Measurements from ENCODE around the gene CDKN1B.
"Not testable (repeated sequence)": the region's sequence is repeated elsewhere in the genome, so short reads cannot be mapped to it uniquely, and the experiment has no call there.

The CDKN1B gene

GRCh38 chr12:12724421-12725085 lies 7.4 kb downstream of the CDKN1B start:
- DNase-seq (ENCODE audit: low read depth), result no peak

DNA sequence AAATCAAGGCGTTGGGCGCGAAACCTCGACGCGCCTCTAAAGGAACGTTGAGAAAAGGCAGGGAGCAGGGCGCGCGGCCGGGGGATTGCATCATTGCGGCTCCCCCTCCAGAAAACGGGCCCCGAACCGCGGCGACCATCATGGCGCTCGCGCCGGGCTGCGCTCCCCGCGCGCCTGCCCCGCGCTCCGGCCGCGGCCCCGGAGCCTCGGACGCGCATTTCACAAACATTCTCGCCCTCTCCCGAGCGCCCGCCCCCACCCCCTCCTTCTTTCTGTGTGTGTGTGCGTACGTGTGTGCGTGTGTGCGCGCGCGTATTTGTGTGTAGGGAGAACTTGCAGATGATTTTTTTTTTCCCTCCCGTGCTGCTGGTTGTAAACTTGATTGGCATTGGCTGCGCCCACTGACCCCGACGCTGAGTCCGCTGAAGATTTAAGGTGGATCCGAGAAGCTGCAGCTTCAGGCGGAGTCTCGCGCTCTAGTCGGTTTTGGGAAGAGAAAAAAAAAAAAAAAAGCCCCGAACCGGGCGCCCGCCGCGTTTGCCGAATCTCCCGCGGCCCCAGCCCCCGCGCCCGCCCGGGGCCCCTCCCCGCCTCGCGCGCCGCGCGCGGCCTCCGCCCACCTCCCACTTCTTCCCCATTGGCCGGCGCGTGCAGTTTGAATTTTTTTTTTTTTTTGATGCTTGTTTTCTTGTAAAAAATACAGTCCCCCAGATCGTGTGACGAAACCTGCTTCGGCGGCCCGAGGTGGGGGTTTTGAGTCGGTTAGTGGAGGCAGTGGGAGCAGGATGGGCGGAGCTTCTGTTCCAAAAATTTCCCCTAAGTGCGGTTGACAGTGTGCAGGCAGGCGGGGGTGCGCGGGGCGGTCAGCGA lies 8.2 kb downstream of the CDKN1B start:
- peak; percentile 87 for DNase-seq (ENCODE audit: low read depth)

DNA sequence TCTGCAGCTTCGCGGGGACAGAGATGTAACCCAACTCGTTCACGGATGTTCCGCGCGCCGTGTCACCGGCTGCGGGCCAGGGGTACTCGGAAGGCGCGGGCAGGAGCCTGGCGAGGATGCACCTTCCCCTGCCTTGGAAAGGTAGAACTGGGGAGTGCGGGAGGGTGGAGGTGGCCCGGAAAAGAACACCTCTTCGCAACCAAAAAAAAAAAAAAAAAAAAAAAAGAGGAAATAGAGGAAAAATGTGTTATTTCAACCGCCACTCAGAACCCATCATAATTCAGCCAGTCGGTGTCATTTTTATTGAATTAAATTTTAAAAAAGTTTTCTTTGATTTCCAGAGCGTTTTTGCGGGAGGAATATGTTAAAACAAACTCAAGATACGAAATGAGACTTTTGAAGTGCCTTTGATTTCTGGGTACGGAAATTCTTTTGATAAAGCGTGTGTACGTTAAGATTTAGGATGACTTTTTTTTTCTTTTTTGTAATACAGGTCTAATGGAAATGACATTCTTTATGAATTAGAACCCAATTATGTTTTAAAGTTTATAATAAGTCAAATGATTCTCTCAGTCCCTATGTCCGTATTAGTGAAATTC lies 8.9 kb downstream of the CDKN1B start:
- DNase-seq (ENCODE audit: low read depth), result no peak

GRCh38 chr12:12726555-12727093 lies 9.5 kb downstream of the CDKN1B start:
- no peak for DNase-seq (ENCODE audit: low read depth)

DNA sequence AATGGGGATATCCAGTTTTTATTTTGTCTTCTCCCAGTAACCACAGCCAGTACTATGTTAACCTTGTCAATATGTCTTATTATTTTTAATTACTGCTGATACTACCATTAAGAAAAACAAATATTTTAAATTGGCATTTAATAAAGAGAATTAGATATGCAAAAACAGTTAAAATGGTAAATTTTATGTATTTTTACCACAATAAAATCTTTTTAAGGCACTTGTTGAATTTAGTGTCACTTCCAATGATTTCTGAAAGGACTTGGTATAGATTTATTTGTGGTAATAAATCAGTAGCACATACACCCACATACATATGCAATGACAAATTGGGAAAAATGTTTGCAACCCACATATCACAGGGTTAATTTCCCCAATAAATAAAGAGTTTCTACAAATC lies 14.0 kb downstream of the CDKN1B start:
- no peak for DNase-seq (ENCODE audit: low read depth)

DNA sequence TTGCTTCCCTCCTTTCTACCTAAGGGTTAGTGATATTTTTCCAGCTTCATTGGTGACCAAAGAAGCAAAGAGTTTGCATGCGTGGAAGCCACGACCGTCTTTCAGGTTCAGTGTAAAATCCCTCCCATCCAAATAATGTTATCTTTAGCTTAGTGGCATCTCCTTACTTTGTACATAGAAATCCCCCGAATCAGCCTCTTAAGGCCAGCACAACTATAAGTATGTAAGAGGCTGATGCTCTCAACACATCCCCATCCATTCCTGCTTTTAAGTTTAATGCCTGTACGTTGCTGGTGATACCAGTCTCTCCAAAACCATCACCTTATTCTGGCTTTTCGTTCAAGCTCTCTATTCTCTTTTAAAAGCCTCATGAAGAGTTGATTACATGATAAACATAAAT lies 14.6 kb downstream of the CDKN1B start:
- no peak for DNase-seq (ENCODE audit: low read depth)

GRCh38 chr12:12733118-12733517 lies 15.9 kb downstream of the CDKN1B start:
- no peak for DNase-seq (ENCODE audit: low read depth)

- no peak for DNase-seq (ENCODE audit: low read depth)
Measured at GRCh38 chr12:12734054-12734453, 16.9 kb downstream of the CDKN1B start.

GRCh38 chr12:12734561-12735071 lies 17.4 kb downstream of the CDKN1B start:
- DNase-seq (ENCODE audit: low read depth), result no peak

- DNase-seq (ENCODE audit: low read depth), result no peak
Measured at GRCh38 chr12:12735301-12735700, 18.1 kb downstream of the CDKN1B start.

DNA sequence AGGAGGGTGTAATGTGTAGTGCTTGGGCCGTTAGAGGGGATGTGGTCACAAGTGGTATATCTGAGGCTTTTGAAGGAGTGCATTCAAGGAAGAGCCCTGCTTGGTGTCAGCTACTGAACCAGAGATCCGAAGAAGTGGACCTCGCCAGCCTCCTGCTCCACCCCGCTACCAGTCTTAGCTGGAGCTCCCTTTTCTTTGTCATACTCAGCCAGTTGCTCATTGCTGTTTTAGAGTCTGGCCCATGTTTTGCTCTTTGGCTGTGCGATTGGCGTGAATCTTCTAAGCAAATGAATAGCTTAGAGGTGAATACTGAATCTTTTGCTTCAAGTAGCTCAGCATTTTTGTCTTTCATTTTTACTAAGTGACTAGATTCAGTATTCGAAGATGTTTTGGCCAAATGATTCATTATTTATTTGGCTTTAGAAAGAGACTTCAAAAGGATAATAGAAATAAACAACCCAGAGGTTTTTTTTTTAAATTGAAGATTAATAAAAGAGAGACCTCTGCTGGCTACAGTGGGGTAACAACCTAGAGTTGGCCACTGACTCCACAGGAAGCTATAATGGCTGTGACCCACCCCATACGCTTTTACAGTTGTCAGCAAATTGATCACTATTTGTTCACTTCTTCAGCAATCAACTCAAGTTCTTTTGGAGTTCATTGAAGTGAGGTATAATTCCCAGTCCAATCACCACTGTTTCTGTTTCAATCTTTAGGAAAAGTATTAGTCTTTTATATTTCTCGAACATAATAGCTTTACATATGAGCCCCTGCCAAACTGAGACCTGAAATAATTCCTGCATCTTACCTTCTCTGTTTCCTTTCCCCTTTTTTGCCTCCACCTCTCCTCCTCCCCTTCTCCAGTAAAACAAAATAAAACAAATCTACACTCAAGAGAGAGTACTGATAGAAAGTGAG lies 19.9 kb downstream of the CDKN1B start:
- DNase-seq (ENCODE audit: low read depth), result no peak

GRCh38 chr12:12738152-12738551 lies 21.0 kb downstream of the CDKN1B start:
- DNase-seq (ENCODE audit: low read depth), result not testable (repeated sequence)

GRCh38 chr12:12741660-12742059 lies 24.5 kb downstream of the CDKN1B start:
- DNase-seq (ENCODE audit: low read depth), result no peak

- no peak for DNase-seq (ENCODE audit: low read depth)
Measured at GRCh38 chr12:12744546-12745305, 27.6 kb downstream of the CDKN1B start.

GRCh38 chr12:12745576-12746211 lies 28.5 kb downstream of the CDKN1B start:
- DNase-seq (ENCODE audit: low read depth), result no peak

GRCh38 chr12:12747278-12747677 lies 30.1 kb downstream of the CDKN1B start:
- DNase-seq (ENCODE audit: low read depth), result no peak

GRCh38 chr12:12748044-12748443 lies 30.9 kb downstream of the CDKN1B start:
- DNase-seq (ENCODE audit: low read depth), result no peak

DNA sequence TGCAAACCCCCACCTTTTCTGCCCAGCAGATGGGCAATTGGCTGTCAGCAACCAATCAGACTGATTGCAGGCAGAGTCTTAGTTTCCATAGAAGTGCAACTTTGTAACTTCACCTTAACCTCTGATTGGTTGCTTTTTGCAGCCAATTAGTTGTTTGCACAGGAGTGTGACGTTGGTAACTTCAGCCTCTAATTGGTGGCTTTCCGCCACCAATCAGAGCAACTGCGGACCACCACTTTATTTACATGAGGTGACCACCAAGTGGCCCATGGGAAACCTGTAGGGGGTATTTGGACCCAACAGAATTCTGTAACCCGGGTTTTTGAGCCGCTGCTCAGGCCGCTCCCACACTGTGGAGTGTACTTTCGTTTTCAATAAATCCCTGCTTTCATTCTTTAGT lies 32.3 kb downstream of the CDKN1B start:
- no peak for DNase-seq (ENCODE audit: low read depth)

- no peak for DNase-seq (ENCODE audit: low read depth)
Measured at GRCh38 chr12:12755923-12756322, 38.8 kb downstream of the CDKN1B start.

GRCh38 chr12:12757121-12757520 lies 40.0 kb downstream of the CDKN1B start:
- DNase-seq (ENCODE audit: low read depth), result no peak

Data from activated T-cell treated with anti-CD3 and anti-CD28 coated beads for 24 hours (primary cell).